OCI-LY3 (cell line): ENCODE data around the gene HBS1L.

ENCODE experiments used
- EZH2phosphoT487 ChIP-seq: fragments of 200-600 bp; shearing (Covaris generic); IDR thresholded peaks from 2 replicates; pipeline ENCODE4 v1.6.1; 2018; ENCODE audit warnings: antibody characterized with exemption, mixed run types, low read depth
- TF ChIP-seq, protein P1 (sequence below): fragments of 200-600, 300-600 bp; sonication (generic); IDR thresholded peaks from 2 replicates; pipeline ENCODE4 v1.5.1; 2014; ENCODE audit warnings: antibody characterized with exemption, low read length, low read depth

DNA sequence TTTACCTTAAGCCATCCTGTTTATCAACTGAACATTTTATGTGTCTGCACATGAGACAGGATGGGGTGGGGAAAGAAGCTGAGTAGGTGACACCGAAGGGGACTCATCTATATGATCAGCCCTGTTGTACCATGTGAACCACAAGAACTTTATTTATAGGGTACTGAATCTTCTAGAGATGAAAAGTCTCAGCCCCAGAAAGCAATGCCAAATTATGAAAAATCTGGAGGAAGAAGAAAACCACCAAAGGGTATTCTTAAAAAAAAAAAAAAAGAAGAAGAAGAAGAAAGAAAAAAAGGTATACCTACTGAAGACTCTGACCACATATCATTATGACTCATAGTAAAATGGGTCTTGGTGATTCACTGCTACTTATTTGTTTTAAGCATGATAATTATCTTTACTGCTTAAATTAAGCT lies 39.8 kb upstream of the HBS1L start:
- no peak for TF ChIP-seq EZH2phosphoT487
- TF ChIP-seq, protein P1, sequence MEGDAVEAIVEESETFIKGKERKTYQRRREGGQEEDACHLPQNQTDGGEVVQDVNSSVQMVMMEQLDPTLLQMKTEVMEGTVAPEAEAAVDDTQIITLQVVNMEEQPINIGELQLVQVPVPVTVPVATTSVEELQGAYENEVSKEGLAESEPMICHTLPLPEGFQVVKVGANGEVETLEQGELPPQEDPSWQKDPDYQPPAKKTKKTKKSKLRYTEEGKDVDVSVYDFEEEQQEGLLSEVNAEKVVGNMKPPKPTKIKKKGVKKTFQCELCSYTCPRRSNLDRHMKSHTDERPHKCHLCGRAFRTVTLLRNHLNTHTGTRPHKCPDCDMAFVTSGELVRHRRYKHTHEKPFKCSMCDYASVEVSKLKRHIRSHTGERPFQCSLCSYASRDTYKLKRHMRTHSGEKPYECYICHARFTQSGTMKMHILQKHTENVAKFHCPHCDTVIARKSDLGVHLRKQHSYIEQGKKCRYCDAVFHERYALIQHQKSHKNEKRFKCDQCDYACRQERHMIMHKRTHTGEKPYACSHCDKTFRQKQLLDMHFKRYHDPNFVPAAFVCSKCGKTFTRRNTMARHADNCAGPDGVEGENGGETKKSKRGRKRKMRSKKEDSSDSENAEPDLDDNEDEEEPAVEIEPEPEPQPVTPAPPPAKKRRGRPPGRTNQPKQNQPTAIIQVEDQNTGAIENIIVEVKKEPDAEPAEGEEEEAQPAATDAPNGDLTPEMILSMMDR = no peak
